ENCODE results near the gene QPRT.
"Not testable (repeated sequence)": the region's sequence is repeated elsewhere in the genome, so short reads cannot be mapped to it uniquely, and the experiment has no call there.

The QPRT gene

GRCh38 chr16:29678691-29679267 is at the start of gene QPRT:
TSS of gene QPRT (plus strand) at chr16:29679180. CDS start at chr16:29679198, 18 bp downstream.
- no peak for DNase-seq (ENCODE audit: low read depth in 1 of 2, low spot score in 1 of 2)

- DNase-seq (ENCODE audit: low read depth in 1 of 2, low spot score in 1 of 2) = not testable (repeated sequence)
Observed at GRCh38 chr16:29629318-29629717, 49.7 kb upstream of the QPRT start.

DNA sequence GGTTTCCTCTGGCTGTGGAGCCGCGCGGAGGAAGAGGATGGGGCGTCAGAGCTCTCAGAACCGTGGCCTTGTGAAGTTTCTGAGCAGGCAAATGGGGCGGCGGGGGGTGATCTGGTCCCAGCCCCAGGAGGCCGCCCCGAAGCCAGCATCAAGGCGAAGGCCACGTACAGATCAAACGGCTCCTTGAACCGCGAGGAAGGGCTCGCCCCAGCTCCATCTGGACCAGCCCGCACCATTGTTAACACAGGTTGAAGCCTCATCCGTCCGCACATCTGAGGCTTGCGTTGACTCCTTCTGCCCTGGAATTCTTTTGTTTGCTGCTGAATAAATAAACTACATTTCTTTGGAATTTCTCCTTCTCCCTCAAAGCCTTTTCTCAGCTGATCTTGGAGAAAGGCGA is 47.3 kb upstream of the QPRT start:
- DNase-seq (ENCODE audit: low read depth in 1 of 2, low spot score in 1 of 2) = not testable (repeated sequence)

DNA sequence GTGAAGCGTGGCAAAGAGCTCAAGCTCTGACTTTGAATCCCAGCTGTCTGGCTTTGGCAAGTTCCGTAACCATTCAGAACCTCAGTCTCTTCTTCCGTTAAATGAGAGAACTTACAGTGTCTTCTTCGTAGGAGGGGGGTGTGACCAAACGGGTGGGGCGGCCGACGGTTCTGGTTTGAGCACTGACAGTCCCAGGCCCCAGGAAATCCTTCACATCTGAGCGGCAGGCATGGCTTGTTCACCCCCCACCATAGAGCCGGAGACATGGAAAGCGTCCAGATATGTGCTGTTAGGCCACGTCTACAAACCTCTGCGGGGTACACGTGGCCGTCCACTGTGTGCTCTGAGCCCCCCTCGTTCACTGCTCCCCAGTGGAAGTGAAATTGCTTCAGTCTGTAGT is 43.1 kb upstream of the QPRT start:
- not testable (repeated sequence) for DNase-seq (ENCODE audit: low read depth in 1 of 2, low spot score in 1 of 2)

DNA sequence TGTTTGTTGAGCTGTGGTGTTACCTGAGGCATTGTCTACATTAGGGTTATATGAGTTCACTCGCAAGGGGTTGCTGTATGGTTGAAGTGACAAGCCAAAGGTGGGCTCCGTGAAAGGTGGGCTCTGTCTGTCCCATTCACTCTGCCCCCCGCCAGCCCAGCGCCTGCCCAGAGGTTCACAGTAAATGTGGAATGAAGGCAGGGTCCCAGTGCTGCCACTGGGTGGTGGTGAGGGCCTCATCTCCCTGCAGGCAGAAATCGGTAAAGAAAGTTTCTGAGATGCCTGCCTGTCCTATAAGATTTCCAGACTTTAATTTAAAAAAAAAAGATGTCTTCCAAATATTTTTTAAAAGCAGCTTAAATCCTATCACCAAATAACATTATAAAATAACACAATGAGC is 42.6 kb upstream of the QPRT start:
- not testable (repeated sequence) for DNase-seq (ENCODE audit: low read depth in 1 of 2, low spot score in 1 of 2)

DNA sequence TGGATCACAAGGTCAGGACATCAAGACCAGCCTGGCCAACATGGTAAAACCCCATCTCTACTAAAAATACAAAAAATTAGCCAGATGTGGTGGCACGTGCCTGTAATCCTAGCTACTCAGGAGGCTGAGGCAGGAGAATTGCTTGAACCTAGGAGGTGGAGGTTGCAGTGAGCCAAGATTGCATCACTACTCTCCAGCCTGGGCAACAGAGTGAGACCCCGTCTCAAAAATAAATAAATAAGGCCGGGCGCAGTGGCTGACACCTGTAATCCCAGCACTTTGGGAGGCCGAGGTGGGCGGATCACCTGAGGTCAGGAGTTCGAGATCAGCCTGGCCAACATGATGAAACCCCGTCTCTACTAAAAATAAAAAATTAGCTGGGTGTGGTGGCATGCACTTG is 40.2 kb upstream of the QPRT start:
- DNase-seq (ENCODE audit: low read depth in 1 of 2, low spot score in 1 of 2) = not testable (repeated sequence)

DNA sequence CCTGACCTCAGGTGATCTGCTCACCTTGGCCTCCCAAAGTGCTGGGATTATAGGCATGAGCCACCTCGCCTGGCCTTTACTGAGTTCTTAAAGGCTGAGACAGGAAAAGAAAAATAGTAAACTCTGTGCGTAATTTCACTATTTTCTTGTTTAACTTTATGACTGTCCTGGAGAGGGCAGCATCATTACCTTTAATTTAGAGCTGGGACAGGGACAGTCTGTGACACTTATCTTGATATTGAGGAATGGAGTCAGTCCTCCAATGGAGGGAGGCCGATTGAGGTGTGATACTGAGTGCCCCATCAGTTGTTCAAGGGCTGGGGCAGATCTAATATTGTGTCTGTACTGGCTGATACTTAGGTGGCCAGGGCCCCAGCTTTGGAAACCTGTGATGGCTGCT is 37.4 kb upstream of the QPRT start:
- DNase-seq (ENCODE audit: low read depth in 1 of 2, low spot score in 1 of 2) = no peak

DNA sequence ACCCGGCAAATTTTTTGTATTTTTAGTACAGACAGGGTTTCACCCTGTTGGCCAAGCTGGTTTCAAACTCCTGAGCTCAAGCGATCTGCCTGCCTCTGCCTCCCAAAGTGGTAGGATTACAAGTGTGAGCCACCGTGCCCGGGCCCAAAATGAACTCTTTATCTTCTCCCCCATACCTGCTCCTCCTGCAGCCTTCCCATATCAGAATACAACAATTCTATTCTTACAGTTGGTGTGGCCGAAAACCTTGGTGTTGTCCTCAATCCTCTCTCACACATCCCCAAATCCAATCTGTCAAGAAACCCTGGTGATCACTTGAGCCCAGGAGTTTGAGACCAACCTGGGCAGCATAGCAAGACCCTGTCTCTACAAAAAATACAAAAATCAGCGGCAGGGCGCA is 35.4 kb upstream of the QPRT start:
- DNase-seq (ENCODE audit: low read depth in 1 of 2, low spot score in 1 of 2) = no peak

- no peak for DNase-seq (ENCODE audit: low read depth in 1 of 2, low spot score in 1 of 2)
Observed at GRCh38 chr16:29644338-29644857, 34.6 kb upstream of the QPRT start.

DNA sequence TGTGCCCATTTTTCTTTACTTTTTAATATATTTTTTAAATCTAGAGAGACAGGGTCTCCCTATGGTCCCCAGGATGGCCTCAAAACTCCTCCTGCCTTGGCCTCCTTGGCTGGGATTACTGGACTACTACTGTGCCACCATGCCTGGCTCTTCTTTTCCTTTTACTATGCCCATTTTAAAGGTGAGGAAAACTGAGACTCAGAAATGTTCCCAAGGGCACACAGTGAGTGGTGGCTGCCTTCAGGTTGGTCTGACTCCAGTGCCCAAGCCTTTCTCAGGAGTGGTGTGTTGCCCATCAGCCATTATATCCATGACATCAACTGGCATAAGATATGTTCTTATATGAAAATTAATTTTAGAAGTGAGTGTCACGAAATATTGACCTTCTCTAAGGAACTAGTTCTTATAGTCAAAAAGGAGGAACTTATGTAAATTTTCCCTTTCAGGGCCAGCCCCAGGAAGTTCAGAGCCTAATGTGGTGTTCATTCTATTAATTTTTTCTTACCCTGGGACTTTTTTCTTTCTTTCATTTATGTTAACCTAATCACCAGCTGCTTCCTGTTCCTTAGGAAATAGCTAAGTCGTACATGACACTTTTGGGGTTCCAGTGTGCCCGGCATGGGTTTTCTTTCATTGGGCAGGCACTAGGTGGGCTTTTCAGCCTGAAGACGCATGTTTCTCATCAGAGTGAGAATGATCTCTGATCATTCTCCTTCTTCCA is 33.8 kb upstream of the QPRT start:
- DNase-seq (ENCODE audit: low read depth in 1 of 2, low spot score in 1 of 2) = no peak

DNA sequence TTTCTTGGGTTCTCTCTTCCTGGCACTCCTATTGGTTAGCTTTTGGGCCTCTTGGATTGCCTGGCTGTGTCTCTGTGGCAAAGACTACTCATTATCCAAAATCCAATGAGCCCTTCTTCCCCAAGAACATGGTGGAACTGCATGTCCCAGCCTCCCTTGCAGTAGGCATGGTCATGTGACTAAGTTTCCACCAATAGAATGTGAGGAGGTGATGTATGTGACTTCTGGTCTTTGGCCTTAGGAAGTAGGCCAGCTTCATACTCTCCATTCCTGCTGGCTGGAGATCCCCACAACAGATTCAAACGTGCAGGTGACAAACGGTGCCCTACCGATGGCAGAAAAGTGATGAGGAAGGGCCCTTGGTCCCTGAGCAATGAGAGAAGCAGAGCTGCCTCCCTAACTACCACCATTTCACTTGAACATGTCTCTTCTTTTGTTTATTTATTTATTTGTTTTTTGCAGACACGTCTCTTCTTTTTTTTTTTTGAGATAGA is 33.2 kb upstream of the QPRT start:
- no peak for DNase-seq (ENCODE audit: low read depth in 1 of 2, low spot score in 1 of 2)

GRCh38 chr16:29646947-29647346 is 32.0 kb upstream of the QPRT start:
- no peak for DNase-seq (ENCODE audit: low read depth in 1 of 2, low spot score in 1 of 2)

DNA sequence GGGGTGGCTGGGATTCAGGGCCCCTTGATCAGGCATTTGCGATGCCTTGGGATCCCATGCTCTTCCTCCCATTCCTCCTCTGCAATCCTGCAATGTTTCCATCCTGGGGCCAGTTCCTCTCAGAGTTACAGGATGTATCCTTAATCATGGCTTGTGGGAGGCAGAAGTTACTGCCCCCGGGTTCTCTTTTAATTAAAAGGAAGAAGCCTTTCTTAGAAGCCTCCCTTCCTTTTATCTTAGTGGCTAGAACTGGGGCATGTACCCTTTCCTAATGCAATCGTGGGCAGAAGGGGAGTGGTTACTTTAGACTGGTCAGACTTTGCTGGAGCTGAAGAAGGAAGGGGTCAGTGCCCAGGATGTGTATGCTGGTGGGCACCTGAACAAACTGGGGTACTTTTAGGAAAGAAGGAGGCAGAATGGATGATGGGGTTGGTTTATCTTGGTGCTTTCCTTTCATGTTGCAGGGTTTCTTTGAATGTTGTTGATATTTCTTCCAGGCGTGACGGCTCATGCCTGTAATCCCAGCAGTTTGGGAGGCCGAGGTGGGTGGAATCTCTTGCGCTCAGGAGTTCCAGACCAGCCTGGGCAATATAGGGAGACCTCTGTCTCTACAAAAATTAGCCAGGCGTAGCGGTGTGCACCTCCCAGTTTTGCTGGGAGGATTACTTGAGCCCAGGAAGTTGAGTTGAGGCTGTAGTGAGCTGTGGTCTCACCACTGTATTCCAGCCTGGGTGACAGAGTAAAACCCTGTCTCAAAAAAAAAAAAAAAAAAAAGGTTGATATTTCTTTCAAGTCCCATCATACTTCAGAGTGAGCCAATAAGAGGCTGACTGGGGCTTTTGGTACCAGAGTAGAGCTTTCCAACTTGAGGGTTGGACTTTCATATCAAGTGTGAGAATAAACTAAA is 29.1 kb upstream of the QPRT start:
- DNase-seq (ENCODE audit: low read depth in 1 of 2, low spot score in 1 of 2) = no peak

- no peak for DNase-seq (ENCODE audit: low read depth in 1 of 2, low spot score in 1 of 2)
Observed at GRCh38 chr16:29650771-29651170, 28.2 kb upstream of the QPRT start.

DNA sequence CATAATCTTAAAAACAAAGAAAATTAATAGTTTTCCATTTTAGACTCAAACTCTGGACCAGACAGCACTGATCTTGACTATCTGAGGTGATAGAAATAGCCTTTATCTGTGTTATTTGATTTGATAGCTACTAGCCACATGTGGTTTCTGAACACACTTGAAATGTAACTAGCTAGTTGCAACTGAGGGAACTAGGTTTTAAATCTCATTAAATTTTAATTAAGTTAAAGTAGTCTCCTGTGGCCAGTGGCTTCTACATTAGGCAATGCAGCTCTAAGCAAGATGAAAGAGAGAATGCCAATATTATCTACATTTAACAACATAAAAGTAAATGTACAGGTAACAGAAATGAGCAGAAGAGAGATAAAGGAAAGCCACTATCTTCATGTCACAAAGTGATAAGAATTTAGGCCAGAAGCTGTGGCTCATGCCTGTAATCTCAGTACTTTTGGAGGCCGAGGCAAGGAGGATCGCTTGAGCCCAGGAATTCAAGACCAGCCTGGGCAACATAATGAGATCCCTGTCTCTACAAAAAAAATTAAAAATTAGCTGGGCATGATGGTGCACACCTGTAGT is 27.1 kb upstream of the QPRT start:
- DNase-seq (ENCODE audit: low read depth in 1 of 2, low spot score in 1 of 2) = no peak

DNA sequence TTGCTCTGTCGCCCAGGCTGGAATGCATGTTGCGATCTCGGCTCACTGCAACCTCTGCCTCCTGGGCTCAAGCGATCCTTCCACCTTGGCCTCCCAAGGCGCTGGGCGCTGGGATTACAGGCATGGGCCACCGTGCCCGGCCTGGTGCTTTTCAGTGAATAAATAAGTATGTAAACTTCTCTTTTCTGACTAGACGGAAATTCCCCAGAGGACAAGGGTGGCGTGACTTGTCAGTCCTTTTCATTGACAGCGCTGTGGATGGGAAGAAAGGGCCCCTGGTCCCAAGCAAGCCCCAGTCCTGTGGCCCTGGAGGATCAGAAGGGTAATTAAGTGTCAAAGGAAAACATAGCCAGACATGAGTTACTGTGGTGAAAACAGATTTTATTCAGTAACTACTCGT is 25.5 kb upstream of the QPRT start:
- no peak for DNase-seq (ENCODE audit: low read depth in 1 of 2, low spot score in 1 of 2)

DNA sequence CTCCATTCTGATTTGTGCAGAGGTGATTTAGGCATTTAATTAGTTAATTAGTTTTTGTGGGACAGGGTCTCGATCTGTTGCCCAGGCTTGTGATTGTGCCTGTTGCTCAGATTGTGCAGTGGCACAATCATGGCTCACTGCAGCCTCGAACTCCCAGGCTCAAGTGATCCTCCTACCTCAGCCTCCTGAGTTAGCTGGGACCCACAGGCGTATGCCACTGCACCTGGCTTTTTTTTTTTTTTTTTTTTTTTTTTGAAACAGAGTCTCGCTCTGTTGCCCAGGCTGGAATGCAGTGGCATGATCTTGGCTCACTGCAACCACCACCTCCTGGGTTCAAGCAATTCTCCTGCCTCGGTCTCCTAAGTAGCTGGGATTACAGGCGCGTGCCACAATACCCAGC is 25.1 kb upstream of the QPRT start:
- DNase-seq (ENCODE audit: low read depth in 1 of 2, low spot score in 1 of 2) = not testable (repeated sequence)

GRCh38 chr16:29656688-29657523 is 22.1 kb upstream of the QPRT start:
- no peak for DNase-seq (ENCODE audit: low read depth in 1 of 2, low spot score in 1 of 2)

DNA sequence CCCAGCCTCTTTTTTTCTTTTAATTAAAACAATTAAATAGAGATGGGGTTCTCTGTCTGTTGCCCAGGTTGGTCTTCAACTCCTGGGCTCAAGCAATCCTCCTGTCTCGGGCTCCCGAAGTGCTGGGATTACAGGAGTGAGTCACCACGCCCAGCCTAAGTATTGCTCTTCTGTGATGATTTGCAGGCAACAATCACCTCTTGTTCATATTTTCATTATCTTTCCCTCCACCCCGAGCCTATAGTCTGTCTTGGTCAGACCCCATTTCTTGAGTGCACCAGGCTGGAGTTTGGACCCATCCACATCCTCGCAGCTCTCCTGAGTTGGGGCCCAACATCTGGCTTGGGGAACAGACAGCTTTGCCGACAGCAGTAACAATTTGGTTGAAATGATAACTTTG is 20.3 kb upstream of the QPRT start:
- no peak for DNase-seq (ENCODE audit: low read depth in 1 of 2, low spot score in 1 of 2)

DNA sequence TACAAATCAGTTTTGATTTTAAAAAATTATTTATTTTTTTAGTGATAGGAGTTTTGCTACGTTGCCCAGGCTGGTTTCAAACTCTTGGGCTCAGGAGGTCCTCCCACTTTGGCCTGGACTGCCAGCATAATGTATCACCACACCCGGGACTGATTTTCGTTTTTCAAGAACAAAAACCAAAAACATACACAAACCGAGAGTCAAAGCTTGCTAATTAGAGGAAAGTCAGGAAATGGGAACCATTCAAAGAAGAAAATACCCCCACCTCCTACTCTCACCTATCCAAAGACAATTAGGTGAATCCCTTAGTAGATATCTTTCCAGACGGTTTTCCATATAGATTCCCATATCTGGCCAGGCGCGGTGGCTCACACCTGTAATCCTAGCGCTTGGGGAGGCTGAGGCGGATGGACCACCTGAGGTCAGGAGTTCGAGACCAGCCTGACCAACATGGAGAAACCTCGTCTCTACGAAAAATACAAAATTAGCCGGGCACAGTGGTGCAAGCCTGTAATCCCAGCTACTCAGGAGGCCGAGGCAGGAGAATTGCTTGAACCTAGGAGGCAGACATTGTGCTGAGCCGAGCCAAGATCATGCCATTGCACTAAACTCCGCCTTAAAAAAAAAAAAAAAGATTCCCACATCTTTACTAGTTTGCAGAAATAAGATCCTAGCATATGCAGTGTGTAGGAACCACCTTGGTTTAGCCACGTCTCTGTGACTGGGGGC is 16.8 kb upstream of the QPRT start:
- no peak for DNase-seq (ENCODE audit: low read depth in 1 of 2, low spot score in 1 of 2)

Measured in stimulated activated CD4-positive, alpha-beta T cell treated with anti-CD3 and anti-CD28 coated beads, Interleukin-15, amount 100 ng/mL, for 1 hour (primary cell).